Heart left ventricle (tissue), 16 donors: ENCODE data around the gene CTNS. TPM values are rescaled to one million over a fixed set of nuclear protein-coding genes. Genes with fewer than 3 reads are reported as not detected.

ENCODE experiments used
- ATAC-seq, 4 donors: fragments of 200-7000 bp; cut with Tn5 transposase; one replicate each; pipeline ENCODE4 v1.9.1; 2020 to 2022; ENCODE audit warnings: moderate library complexity in 4 of 4, mild to moderate bottlenecking in 3 of 4, moderate number of reproducible peaks in 1 of 4
- DNase-seq, 5 donors: peaks; one replicate each; pipeline ENCODE4 v3.0.0-alpha.2; 2020
- H3K27ac ChIP-seq, 12 donors: fragments of 200-600 bp; sonication (generic) in 4 of 12; one replicate each; pipeline versions ENCODE4 v1.5.0 to v1.8.0; 2016 to 2022; ENCODE audit warnings: mild to moderate bottlenecking in 2 of 12
- H3K27me3 ChIP-seq, 9 donors: fragments of 200-600 bp; sonication (generic) in 2 of 9; one replicate each; pipeline versions ENCODE4 v1.5.1 to v1.8.0; 2016 to 2022; ENCODE audit warnings: mild to moderate bottlenecking in 3 of 9
- H3K36me3 ChIP-seq, 9 donors: fragments of 200-600 bp; sonication (generic) in 2 of 9; one replicate each; pipeline versions ENCODE4 v1.5.0 to v1.8.0; 2018 to 2022; ENCODE audit warnings: mild to moderate bottlenecking in 2 of 9
- H3K4me1 ChIP-seq, 12 donors: fragments of 200-600 bp; sonication (generic) in 4 of 12; one replicate each; pipeline versions ENCODE4 v1.5.0 to v1.8.0; 2016 to 2022; ENCODE audit warnings: mild to moderate bottlenecking in 3 of 12
- H3K4me3 ChIP-seq, 12 donors: fragments of 200-600 bp; sonication (generic) in 4 of 12; one replicate each; pipeline versions ENCODE4 v1.5.0 to v1.8.0; 2017 to 2022; ENCODE audit warnings: mild to moderate bottlenecking in 9 of 12, moderate library complexity in 4 of 12
- H3K9me3 ChIP-seq, 12 donors: fragments of 200-600 bp; sonication (generic) in 4 of 12; one replicate each; pipeline versions ENCODE4 v1.5.0 to v1.8.0; 2016 to 2022; ENCODE audit warnings: mild to moderate bottlenecking in 1 of 12
- POLR2A ChIP-seq, 2 donors: fragments of 450-650 bp; IDR thresholded peaks; one replicate each; pipeline ENCODE4 v1.6.1; 2017; ENCODE audit warnings: antibody characterized with exemption in 2 of 2, mild to moderate bottlenecking in 2 of 2, moderate library complexity in 2 of 2
- WGBS, 4 donors: extraction: QIAGEN DNeasy Blood & Tissue Kit in 2 of 4; methylation state at CpG; one replicate each; pipeline versions ENCODE4 v1.1.5 to v1.1.7; 2013 to 2018; 5-methylcytosine and 5-hydroxymethylcytosine counted together
- intact Hi-C, 10 donors: fragments of 100-400 bp; cut with DNase I; formaldehyde crosslinking; loops; one replicate each; pipeline versions ENCODE4 v1.11.1 to v1.14.2; 2022
- polyA plus RNA-seq, 2 donors: library from polyadenylated mRNA; stranded (reverse); fragments of 200-250 nt; gene quantifications; one replicate each; pipeline ENCODE4 v1.2.3, GENCODE V29; 2013
- total RNA-seq, 9 donors: library from RNA; depleted of rRNA in 2 of 9; stranded (reverse); fragments of >200 nt in 2 of 9; fragmentation: NEBNext Ultra II Directional in 3 of 9; extraction: Animal tissue kit (Norgen Biotek cat#: 25700) in 3 of 9; gene quantifications; one replicate each; pipeline versions ENCODE4 v1.1.0 to v1.2.4, GENCODE V29; 2016 to 2023
- TF ChIP-seq, protein P1 (sequence below), 12 donors: fragments of 200-600 bp; sonication (generic) in 4 of 12; IDR thresholded peaks; one replicate each; pipeline versions ENCODE4 v1.5.0 to v1.8.0; 2018 to 2022; ENCODE audit warnings: antibody characterized with exemption in 12 of 12, mild to moderate bottlenecking in 5 of 12
- donor health status: ischemic (EF 13 %, LVEDD 7.1; RV severe dilation, severe dysfunction).
- donor health status: healthy with polysubstance abuse.
- donor health status: DM: no; HTN: yes; CAD: no.
- donor health status: DM: no; HTN: no; CAD: no.
- donor health status: ischemic (EF 25% LVEDD 6.9; RV normal size, moderate dysfunction).
- donor health status: ischemic (EF 25% LVEDD 5.7; RV mildly dilated, moderate dysfunction).
- donor health status: healthy.
- donor health status: DM: yes; HTN: yes; CAD: no.
- donor health status: ischemic (EF 35%, LVEDD 5.7; RV mildly dilated, moderate dysfunction).
- donor health status: nonischemic (EF 11% LVEDD 7.7; RV severe dilation, severe dysfunction).
- donor health status: DM: yes; HTN: yes; CAD: no.
- donor health status: PGD.
- donor health status: ischemic (EF 29% LVEDD 5.4; RV normal size, mild dysfunction).
- donor health status: nonischemic (EF 23%, LVEDD 6.1; RV moderate dilation, normal function).

CTNS gene
- total and polyA plus RNA-seq, 11 donors: 6.2 to 19.0 (median 8.7) TPM

DNA sequence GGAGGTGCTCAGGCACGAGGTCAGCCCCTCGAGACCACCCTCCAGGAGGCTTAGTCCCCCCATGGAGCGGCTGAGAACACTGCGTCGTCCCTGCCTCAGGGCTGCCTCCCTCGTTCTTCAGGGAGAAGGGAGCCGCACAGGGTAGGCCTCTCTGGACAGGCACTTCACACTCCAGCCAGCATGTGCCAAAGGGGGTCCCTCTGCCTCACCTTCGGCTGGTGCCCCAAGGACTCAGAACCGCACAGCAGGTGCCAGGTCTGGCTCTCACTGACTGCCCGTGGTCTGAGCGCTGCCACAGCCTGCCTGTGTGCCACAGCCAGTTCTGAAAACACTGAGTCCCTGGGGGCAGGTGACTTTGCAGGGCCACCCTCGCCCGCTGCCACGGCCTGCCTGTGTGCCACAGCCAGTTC, 52.3 kb downstream of the CTNS start:
- H3K36me3 ChIP-seq: no peaks in the 10 kb centered on the region
- no peak overlapping the region for H3K27ac ChIP-seq
- no peak for ATAC-seq
- intact Hi-C loops: no loop called here
- DNase-seq: peak in 1 of 5 donors; percentile 5
- H3K27me3 ChIP-seq: peaks cover 0 to 20% (median 0%) of the 10 kb centered on the region in 9 donors
- no peak overlapping the region for H3K4me3 ChIP-seq
- 72 to 87% (median 77%) methylated on average over 6 to 14 of the region's 14 CpGs for WGBS, 4 donors
- no peaks in the 10 kb centered on the region for H3K9me3 ChIP-seq
- no peak for TF ChIP-seq POLR2A (IDR thresholded peaks at IDR 0.05)
- TF ChIP-seq, protein P1, sequence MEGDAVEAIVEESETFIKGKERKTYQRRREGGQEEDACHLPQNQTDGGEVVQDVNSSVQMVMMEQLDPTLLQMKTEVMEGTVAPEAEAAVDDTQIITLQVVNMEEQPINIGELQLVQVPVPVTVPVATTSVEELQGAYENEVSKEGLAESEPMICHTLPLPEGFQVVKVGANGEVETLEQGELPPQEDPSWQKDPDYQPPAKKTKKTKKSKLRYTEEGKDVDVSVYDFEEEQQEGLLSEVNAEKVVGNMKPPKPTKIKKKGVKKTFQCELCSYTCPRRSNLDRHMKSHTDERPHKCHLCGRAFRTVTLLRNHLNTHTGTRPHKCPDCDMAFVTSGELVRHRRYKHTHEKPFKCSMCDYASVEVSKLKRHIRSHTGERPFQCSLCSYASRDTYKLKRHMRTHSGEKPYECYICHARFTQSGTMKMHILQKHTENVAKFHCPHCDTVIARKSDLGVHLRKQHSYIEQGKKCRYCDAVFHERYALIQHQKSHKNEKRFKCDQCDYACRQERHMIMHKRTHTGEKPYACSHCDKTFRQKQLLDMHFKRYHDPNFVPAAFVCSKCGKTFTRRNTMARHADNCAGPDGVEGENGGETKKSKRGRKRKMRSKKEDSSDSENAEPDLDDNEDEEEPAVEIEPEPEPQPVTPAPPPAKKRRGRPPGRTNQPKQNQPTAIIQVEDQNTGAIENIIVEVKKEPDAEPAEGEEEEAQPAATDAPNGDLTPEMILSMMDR (IDR thresholded peaks at IDR 0.05): no peak
- no peaks in the 10 kb centered on the region for H3K4me1 ChIP-seq

DNA sequence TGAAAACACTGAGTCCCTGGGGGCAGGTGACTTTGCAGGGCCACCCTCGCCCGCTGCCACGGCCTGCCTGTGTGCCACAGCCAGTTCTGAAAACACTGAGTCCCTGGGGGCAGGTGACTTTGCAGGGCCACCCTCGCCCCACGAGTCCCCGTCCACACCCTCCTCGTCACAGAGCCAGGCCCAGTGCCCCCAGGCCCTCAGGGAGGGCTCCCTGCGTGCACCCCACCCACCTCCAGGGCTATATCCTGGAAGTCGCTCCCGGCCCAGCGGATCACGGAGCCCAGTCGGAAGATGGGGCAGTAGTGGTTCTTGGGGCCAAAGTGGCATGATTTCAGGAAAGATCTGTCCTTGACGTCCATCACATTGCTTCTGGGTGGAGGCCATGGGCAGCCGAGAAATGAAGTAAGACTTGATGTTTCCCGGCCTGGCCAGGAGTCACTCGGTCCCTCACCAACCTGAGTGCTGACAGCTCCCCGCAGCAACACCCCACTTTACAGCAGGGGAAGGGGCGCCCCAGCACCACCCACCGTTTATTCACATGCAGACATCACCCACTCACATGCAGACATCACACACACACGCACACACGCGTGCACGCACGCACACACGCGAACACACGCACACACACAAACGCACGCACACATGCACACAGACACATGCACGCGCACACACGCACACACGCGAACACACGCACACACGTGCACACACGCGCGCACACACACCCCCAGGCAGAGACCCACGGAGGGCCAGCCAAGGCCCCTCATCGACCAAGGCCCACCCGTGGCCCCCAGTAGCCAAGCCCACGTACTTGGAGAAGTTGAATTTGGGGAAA, 52.9 kb downstream of the CTNS start:
- DNase-seq (peak in 1 of 5 donors; percentile 7), ATAC-seq (peak in 1 of 4 donors; percentile 24)
- no peak for TF ChIP-seq POLR2A (IDR thresholded peaks at IDR 0.05)
- TF ChIP-seq, protein P1 (IDR thresholded peaks at IDR 0.05): no peak
- Histone ChIP-seq H3K4me1 (peaks cover 0 to 2% (median 0%) of the 10 kb centered on the region in 12 donors), H3K27ac (no peak overlapping the region), H3K4me3 (no peak overlapping the region), H3K27me3 (peaks cover 0 to 20% (median 0%) of the 10 kb centered on the region in 9 donors), H3K36me3 (no peaks in the 10 kb centered on the region), H3K9me3 (no peaks in the 10 kb centered on the region)
- intact Hi-C loops: no loop called here
- 86 to 89% (median 87%) methylated on average over 37 to 44 of the region's 44 CpGs for WGBS, 4 donors

DNA sequence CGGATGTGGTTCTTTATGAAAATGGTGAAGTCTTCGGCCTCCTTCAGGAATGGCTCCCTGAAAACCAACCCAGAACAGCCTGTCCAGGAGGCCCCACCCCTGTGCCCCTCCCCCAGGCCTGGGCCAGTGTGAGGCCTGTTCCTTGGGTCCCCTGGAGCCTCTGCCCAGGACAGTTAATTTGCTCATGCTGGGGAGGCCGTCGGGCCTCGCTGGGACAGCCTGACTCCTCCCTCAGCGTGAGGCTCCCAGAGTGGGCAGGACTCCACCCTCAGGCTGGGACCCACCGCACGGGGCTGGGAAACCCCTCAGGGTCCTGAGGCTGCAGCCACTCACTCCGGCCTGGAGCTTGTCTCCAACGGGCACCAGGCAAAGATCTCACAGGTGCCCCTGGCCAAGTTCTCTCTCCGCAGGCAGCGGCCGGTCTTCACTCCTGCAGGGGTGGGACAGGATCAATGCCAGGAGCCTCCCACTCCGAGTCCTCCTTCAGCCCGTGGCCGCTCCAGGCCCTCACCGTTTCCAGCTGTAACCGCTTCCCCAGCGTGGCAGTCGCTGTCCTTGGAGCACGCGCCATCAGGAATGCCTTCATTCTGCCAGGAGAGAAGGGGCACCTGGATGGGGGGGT, 53.6 kb downstream of the CTNS start:
- peaks cover 0 to 23% (median 3%) of the 10 kb centered on the region in 9 donors for H3K27me3 ChIP-seq
- H3K36me3 ChIP-seq: no peaks in the 10 kb centered on the region
- TF ChIP-seq, protein P1 (IDR thresholded peaks at IDR 0.05): no peak
- TF ChIP-seq POLR2A (IDR thresholded peaks at IDR 0.05): no peak
- WGBS, 4 donors: 68 to 82% (median 77%) methylated on average over 15 to 22 of the region's 22 CpGs
- intact Hi-C loops: no loop called here
- no peaks in the 10 kb centered on the region for H3K9me3 ChIP-seq
- peaks cover 0 to 9% (median 1%) of the 10 kb centered on the region in 12 donors for H3K4me1 ChIP-seq
- H3K27ac ChIP-seq: no peak overlapping the region
- ATAC-seq: peak in 1 of 4 donors; percentile 18
- H3K4me3 ChIP-seq: no peak overlapping the region
- DNase-seq: no peak

DNA sequence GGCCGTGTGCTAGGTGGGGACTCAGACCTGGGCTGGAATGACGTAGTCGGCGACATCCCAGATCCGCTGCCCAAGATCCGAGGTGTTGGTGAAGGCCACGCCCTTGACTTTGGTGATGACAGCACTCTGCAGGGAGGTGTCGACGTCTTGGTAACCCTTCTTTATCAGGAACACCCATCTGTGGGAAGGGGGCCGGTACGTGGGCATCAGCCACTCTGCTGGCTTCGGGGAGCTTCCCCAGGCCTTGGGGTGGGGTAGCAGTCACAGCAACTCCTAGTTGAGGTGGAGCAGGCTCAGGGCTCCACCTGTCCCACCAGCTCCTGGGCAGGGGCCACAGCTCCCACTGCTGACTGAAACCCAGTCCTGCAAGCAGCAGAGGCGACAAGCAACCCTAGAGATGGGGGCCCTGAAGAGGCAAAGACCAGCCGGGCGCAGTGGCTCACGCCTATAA, 55.1 kb downstream of the CTNS start:
- no peak for ATAC-seq
- Histone ChIP-seq H3K9me3 (no peaks in the 10 kb centered on the region), H3K27me3 (peaks cover 0 to 35% (median 10%) of the 10 kb centered on the region in 9 donors), H3K36me3 (no peaks in the 10 kb centered on the region), H3K4me3 (no peak overlapping the region), H3K4me1 (peaks cover 0 to 22% (median 8%) of the 10 kb centered on the region in 12 donors), H3K27ac (no peak overlapping the region)
- peak in 1 of 5 donors; percentile 54 for DNase-seq
- no peak for TF ChIP-seq POLR2A (IDR thresholded peaks at IDR 0.05)
- TF ChIP-seq, protein P1 (IDR thresholded peaks at IDR 0.05): no peak
- intact Hi-C loops: no loop called here
- WGBS, 4 donors: 73 to 78% (median 74%) methylated on average over 13 to 16 of the region's 16 CpGs
